ENCODE results near the gene HSD17B7.
"Not testable (repeated sequence)": the region's sequence is repeated elsewhere in the genome, so short reads cannot be mapped to it uniquely, and the experiment has no call there.

The HSD17B7 gene

DNA sequence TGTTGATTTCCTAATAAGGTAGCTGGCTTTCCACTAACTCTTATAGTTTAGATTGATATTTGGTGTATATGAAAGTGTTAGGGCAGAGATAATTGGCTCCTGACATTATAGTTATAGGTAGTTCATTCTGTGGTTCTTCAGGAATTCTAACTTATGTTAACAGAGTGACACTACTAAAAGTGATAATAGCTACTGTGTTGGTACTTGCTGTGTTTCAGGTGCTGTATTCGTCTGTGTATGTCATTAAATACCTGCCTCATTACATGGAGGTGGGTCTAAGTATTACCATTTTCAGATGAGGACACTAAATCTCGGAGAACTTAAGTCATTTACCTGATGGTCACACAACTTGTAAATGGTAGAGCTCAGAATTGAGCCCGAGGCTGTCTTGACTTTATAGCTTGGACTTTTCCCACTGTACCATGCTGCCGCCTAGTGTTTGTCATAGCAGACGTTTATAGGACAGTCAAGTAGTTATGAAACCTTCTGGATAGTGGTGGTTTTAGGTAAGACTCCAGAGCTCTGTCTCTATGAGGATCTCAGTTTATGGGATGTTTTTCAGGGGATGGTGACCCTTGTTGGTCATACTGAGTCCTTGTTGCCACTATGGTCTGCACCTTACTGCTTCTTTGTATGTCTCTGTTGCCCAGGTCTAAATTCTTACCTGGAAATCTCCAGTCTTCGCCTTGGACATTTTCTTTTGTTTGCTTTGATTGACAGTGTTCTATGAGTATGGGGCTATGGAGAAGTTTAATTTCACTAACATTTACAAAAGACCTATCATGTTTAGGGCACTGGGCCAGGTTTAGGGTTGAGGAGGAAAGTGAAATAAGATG lies 9.7 kb downstream of the HSD17B7 start:
- not testable (repeated sequence) for DNase-seq (ENCODE audit: low read depth in 2 of 2, low spot score in 1 of 2)

DNA sequence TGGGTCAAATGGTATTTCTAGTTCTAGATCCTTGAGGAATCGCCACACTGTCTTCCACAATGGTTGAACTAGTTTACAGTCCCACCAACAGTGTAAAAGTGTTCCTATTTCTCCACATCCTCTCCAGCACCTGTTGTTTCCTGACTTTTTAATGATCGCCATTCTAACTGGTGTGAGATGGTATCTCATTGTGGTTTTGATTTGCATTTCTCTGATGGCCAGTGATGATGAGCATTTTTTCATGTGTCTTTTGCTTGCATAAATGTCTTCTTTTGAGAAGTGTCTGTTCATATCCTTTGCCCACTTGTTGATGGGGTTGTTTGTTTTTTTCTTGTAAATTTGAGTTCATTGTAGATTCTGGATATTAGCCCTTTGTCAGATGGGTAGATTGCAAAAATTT lies 17.0 kb downstream of the HSD17B7 start:
- not testable (repeated sequence) for DNase-seq (ENCODE audit: low read depth in 2 of 2, low spot score in 1 of 2)

DNA sequence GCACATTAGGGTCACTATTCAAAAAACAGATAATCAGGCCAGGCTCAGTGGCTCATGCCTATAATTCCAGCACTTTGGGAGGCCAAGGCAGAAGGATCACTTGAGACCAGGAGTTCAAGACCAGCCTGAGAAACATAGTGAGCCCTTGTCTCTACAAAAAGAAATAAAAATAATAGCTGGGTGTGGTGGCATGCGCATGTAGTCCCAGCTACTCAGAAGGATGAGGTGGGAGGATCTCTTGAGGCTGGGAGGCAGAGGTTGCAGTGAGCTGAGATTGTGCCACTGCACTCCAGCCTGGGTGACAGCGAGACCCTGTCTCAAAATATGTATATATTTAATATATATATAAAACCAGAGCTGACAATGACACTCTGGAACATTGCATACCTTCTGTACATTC lies 21.9 kb downstream of the HSD17B7 start:
- DNase-seq (ENCODE audit: low read depth in 2 of 2, low spot score in 1 of 2), result not testable (repeated sequence)

DNA sequence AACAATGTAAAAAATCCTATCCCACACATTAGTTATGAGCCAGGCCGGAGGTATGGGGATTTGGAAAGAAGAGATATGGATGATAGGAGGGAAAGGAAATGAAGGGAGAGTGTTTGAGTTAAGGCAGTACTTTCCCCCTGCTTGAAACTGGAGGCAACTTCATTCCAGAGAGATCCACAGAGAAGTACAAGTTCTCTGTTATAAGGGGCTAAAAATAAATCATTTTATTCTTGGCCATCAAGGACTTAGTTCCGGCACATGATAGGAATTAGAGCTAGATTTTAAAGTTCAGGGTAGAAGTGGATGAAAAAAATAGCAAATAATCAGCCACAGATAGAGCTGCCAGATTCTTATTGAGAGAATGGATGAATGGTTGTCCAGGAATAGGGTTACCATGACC lies 27.6 kb downstream of the HSD17B7 start:
- not testable (repeated sequence) for DNase-seq (ENCODE audit: low read depth in 2 of 2, low spot score in 1 of 2)

DNA sequence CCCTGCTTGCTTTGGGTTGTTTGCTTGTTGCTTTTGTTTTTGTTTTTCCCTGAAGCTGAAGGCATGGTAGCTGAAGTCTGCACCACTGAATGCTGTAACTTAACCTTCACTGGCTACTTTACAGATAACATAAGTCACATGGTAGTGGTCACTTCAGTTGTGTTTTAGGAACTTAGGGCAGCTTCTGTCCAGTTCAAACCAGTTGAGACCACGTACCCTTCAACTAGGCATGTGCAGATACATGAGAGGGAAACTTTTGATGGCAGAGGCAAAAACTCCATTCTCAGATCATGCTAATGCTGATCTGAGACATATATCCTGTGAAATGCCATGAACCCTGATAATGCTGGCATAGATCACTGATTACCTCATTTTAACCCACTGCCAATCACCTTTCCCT lies 28.2 kb downstream of the HSD17B7 start:
- not testable (repeated sequence) for DNase-seq (ENCODE audit: low read depth in 2 of 2, low spot score in 1 of 2)

DNA sequence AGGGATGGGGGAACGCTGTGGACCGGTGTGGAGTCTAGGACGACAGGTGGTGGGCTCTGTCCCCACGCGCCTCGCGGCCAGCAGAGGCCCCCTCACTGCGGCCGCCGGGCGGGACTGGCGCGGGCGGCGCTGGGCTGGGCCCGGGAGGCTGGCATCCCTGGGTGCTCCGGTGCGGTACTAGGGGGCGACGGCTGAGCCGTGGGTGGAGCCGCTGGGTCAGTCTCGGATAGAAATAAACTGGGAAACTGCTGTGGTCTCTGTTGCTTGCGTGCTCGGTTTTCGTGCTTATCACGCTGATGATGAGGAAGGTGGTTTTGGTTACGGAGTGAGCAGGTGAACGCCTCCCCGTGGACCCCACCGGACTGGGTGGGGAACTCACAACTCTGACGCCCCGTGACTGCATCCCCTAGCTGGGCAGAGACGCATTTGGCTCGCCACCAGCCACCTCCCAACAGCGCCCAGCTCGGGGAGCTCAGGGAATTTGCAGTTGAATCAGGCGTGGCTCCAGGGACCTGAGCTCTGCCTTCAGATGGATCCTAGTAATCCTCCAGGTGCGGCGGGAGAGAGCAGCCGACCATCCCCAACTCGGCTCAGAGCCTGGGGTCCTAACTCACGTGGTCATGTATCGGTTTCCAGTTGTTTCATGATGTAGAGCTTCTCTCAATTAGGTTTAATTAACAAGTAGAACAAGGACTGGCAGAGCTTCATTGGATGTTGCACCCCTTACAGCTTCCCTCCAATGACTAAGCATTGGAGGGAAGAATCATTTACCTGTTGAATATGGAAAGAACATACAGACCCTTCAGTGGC lies 32.1 kb downstream of the HSD17B7 start:
- DNase-seq (ENCODE audit: low read depth in 2 of 2, low spot score in 1 of 2), result no peak

DNA sequence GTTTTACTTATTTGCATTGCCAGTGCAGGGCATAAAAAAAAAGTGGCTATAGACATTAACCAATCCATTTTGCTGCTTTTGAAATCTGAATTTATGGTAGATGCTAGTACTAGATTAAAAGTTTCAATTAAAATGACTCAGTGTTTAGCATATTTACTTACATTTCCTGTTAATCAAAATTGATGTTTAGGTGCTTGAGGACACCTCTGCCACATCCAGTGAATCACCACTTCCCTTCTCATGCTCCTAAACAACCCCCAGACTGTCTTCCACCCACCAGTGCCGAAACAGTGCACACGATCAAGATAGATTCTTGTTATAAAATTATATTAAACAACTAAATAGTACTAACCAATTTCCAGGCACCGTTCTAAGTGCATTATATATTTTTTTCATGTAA lies 32.7 kb downstream of the HSD17B7 start:
- no peak for DNase-seq (ENCODE audit: low read depth in 2 of 2, low spot score in 1 of 2)

DNA sequence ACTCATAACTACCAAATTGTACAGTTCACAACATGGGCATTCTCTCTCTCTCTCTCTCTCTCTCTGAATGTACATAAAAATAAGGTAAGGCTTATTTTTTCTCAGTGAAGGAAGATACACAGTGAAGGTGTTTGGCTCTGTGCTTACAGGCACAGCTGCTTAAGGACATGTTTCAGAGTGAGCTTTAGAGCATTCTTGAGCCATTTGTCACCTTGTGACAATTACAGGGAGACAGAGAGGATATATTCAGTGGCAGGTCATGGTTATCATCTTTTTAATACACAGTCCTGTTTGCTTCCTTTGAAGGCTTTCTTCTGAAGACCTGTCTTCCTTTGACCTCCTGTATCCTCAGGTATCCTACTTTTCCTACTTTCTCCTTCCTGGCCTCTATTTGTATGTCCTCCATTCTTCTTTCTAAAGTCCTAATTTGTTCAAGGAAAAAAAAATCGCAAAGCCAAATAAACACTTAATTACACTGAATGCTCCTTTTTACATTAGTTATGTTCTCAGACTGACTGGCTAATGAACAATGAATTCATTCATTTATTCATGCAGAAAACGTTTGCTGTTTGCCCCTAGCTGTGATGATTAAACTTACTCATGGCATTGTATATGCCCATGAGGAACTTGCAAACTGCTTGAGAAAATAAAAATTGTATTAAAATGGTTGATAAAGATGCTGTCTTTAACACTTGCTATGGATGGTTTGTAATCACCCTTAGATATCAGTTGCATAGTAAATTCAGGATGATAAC lies 33.4 kb downstream of the HSD17B7 start:
- DNase-seq (ENCODE audit: low read depth in 2 of 2, low spot score in 1 of 2), result no peak

DNA sequence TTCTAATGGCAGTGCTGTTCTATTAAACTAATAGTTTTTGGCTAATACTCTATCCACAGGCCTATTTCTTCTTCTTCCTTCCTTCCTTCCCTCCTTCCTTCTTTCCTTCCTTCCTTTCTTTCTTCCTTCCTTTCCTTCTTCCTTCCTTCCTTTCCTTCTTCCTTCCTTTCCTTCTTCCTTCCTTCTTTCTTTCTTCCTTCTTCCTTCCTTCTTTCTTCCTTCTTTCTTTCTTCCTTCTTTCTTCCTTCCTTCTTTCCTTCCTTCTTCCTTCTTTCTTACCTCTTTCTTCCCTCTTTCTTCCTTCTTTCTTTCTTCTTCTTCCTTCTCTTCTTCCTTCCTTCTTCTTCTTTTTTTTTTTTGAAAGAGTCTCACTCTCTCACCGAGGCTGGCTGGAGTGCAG lies 38.8 kb downstream of the HSD17B7 start:
- no peak for DNase-seq (ENCODE audit: low read depth in 2 of 2, low spot score in 1 of 2)

DNA sequence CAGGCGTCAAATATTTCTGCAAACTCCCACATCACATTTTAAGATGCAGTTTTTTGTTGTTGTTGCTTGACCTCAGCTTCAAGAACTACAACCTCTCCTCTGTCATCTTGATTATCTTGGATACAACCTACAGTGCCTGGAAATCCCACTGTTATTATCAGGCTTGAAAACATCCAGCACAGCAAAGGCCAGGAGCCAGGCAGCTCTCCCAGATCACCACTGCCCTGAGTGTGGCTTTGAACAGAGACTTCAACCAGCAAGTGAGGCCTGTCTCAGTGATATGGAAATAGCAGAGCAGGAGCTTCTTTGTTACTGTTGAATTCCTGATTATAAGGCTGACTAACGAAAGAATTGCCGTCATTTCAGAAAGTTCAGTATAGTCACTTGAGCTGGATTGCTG lies 42.0 kb downstream of the HSD17B7 start:
- no peak for DNase-seq (ENCODE audit: low read depth in 2 of 2, low spot score in 1 of 2)

DNA sequence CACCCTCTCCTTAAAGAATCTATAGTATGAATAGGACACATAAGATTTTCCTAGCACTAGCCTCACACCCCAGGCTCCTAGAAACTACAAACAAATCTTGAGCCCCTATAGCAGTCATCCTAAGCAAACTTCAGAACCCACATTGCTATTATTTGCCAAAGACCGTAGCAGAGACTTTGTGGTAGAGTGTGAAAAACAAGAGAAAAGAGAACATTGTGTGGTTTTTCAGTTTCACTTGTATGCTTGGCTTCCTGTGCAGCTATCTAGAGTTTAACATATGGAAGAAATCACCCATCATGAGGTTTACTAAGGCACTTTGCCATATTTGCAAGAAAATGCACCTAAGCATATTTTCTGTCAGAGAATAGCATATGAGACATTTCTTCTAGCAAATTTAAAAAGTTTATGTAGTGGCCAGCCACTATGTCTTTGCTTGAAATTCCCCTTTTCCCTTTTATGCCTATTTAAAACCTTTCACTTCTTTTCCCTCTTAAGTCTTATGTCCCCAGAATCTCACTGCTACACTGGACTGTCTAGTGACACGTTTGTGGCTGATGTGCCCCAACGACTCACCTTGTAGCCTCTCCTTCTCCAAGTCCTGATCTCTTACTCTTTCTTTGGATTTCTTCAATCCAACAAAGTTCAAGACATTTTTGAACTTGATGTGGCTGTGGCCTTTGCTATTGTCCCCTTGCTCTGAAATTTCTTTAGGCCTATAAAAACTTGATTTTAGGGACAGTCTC lies 44.8 kb downstream of the HSD17B7 start:
- DNase-seq (ENCODE audit: low read depth in 2 of 2, low spot score in 1 of 2), result no peak

DNA sequence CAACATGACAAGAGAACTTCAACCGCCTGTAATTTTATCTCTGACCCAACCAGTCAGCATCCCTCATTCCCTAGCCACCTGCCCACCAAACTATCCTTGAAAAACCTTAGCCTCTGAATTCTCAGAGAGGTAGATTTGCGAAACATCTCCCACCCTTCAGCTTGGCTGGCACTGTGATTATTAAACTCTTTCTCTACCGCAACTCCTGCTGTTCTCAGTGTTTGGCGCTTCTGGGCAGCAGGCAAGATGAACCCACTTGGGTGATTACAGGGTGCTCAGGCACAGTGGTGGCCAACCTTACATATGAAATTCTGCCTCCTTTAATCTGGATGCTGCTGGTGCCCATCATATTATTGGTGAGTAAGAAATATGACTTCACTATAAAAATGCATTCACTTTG lies 48.4 kb downstream of the HSD17B7 start:
- no peak for DNase-seq (ENCODE audit: low read depth in 2 of 2, low spot score in 1 of 2)

DNA sequence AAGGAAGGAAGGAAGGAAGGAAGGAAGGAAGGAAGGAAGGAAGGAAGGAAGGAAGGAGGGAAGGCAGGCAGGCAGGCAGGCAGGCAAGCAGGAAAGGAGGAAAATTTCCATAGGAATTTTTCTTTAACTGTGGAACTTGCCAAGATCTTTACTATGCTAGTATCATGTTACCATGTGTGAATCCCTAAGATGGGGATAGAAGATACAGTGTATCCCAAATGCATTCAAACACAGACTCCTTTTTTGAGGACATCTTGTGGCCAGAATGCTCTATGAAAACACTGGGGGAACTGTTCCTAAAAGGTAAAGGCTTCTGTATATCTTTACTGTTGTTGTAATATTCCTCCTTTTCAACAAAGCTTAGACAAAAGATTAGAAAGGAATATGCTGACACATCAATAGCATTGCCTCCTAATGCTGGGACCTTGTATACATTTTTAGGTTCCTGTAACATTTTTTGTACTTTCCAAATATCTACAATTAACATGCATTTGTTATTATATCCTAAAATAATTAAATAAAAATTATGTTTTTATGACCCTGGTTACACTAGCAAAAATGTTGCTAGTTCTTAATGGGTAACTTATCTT lies 49.8 kb downstream of the HSD17B7 start:
- no peak for DNase-seq (ENCODE audit: low read depth in 2 of 2, low spot score in 1 of 2)

DNA sequence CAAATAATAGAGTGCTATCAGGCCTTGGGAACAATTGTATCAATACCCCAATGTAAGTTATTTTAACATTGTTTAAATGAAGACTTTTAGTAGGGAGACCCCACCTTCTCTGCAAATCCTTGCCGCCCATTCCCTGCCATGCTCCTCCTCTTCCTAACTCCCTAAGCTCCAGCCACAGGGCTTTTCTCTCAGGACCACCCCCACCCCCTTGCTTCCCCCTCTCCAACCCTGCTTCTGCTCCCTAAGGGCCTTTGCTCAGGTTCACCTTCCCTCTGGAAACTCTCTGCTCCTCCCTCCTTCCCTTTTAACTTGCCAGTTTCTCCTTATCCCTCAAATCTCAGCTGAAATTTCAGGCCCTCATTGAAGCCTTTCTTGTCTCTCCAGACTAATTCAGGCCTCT lies 53.7 kb downstream of the HSD17B7 start:
- no peak for DNase-seq (ENCODE audit: low read depth in 2 of 2, low spot score in 1 of 2)

DNA sequence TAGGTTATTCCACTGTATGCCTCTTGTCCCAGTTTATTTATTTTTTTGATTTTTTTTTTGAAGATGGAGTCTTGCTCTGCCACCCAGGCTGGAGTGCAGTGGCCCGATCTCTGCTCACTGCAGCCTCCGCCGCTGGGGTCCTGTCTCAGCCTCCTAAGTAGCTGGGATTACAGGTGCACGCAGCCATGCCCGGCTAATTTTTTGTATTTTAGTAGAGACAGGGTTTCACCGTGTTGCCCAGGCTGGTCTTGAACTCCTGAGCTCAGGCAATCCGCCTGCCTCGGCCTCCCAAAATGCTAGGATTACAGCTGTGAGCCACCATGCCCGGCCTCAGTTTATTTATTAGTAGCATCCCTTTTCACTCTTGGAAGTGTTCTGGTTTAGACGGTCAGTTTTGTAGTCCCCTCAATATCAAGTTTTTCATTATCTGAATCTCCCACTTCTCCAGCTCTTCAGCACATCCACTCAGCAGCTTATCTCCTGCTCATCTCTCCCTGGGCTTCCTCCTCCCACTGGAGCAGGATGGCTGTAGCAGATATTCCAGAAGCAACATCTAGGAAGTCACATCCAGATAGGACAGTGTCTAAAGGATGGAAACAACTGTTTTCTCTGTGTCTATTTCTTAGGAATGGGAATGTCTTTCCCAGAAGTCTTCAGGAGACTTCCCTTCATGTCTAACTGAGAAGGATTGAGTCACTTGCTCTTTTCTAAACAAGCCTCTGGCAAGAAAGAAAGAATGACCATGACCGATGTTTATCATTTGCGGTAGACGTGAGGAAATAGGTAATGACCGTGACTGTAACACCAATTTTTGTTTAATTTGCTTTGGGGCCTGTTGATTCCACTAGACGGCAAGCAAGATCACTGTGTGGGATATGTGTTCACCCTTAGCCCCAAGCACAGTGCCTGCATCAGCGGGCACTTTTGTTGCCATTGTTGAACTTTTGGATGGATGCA lies 56.0 kb downstream of the HSD17B7 start:
- DNase-seq (ENCODE audit: low read depth in 2 of 2, low spot score in 1 of 2), result no peak

DNA sequence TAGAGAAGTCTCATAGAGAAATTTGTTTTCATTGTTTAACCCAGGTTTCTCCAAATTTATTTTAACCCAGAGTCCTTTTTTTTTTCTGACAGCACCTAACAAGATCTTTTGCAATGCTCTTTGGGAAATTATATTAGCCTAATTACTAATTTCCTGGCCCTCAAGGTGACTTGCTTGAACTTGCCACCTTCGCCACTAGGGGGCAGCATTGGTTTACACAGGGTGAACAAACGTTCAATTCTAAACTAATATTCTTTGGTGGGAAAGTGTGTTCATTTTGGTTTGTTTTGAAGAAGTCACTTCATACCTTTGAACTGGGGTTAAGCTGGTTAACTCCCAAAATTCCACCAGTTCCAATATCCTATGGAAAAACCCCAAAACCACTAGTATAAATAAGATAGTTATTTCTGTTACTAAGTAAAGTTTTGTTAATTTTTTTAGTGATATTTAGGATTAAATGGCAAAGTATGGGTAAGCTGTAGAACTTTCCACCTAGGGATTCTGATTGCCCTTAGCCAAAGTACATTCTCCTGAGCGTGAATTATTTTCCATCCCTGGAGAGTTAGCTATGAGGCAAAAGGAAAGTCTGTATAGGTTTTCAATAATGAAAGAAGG lies 57.4 kb downstream of the HSD17B7 start:
- DNase-seq (ENCODE audit: low read depth in 2 of 2, low spot score in 1 of 2), result peak; percentile 72 to 83

DNA sequence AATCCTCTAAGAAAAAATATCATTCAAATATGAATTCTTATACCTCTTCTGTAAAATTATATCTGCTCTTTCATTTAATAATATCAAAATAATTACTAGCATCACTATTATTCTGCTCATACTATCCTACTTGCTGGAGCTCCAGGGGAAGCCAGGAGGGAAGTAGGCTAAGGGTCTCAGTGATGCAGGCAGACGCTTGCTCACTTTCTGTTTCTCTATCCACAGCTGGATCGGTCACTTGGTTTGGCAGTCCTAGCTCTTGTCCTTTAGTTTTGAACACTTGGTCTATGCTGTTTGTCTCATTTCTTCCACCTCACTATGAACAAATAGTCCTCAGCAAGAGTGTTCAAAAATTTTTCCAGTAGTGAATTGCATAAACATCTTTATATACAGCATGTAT lies 59.2 kb downstream of the HSD17B7 start:
- DNase-seq (ENCODE audit: low read depth in 2 of 2, low spot score in 1 of 2), result no peak

DNA sequence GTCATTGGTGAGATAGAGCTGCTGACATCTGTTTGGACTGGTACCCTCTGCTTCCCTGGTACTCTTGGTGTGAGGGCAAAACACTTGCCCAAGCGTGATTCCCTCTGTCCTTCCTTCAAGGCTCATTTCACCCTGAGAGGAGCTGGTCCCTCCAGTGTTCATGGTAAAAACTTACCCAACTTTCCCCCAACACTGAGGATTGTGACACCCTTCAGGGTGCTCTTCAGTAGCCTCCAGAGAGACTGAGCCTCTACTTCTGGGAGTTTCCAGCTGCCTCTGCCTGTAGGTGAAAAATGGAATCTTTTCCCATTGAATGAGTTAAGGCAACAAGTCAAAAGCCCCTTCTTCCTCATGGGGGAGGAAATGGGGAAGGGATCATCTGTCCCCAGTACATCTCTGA lies 60.8 kb downstream of the HSD17B7 start:
- no peak for DNase-seq (ENCODE audit: low read depth in 2 of 2, low spot score in 1 of 2)

DNA sequence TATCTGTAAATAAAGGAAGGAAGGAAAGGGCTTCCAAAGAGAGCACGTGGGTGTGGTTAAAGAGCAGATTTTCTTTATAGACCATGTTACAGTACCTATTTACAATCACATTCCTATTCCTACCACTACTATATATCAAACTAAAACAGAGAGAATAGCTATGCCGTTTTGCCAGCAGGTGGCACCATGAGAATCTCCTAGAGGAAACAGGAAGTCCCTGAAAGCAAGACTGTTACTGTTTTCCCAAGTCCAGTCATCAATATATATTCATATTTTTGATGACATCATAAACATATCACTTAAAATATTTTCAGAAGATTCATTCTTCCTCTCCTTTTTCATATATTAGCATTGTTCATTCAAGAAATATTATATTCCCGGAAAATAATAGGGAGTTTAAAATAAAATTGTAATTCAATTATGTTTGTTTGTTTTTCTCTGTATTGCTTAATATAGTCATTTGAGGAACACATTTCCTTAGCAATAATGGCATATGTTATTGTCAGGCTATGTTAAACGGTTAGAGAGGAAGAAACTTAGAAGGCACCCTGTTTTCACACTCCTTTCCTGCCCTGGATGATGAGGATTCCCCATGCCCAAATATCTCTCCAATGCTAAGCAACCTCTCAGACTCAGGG lies 63.9 kb downstream of the HSD17B7 start:
- peak; percentile 5 for DNase-seq (ENCODE audit: low read depth in 2 of 2, low spot score in 1 of 2)

Measured in stimulated activated CD8-positive, alpha-beta memory T cell treated with anti-CD3 and anti-CD28 coated beads, Interleukin-4, amount 100 ng/mL, for 1 hour (primary cell).